ENCODE measurements around the gene SQSTM1.

GRCh38 chr5:179872828-179873575, 52.3 kb downstream of the SQSTM1 start:
- TF ChIP-seq CTCF (IDR thresholded peaks at IDR 0.05) (no peak), POLR2A (IDR thresholded peaks at IDR 0.05) (no peak), EP300 (IDR thresholded peaks at IDR 0.05) (no peak)

All from tibial nerve (tissue), 4 donors.